ENCODE measurements around the gene RNF149.

DNA sequence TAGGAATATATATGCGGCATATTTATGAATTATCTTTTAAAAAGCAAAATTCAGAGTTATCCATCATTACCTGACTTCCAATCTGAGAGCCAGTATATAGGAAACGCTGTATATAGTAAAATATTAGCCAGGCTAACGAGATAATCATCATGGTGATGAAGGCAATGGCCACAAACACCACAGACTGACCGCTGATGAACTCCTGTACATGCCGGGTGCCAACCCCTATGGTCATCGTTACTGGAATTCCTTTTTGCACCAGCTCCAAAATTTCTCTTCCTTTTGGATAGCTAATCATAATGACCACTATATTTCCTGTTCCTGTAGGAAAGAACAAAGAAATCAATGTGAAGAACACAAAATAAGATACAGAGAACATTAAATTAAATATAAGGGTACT, 13.6 kb downstream of the RNF149 start:
- TF ChIP-seq CTCF (IDR thresholded peaks at IDR 0.05 in 4 of 5, conservative IDR thresholded peaks at IDR 0.05 in 1 of 5): no peak
- no peak for TF ChIP-seq POLR2A (IDR thresholded peaks at IDR 0.05)
